Psoas muscle (tissue), 8 donors: ENCODE results near the gene VPS26A. TPM values are rescaled to one million over a fixed set of nuclear protein-coding genes. Genes with fewer than 3 reads are reported as not detected.

Experiments
- ATAC-seq, 4 donors: fragments of 200-7000 bp; cut with Tn5 transposase; one replicate each; pipeline ENCODE4 v1.9.1; 2020; ENCODE audit warnings: moderate library complexity in 3 of 4, mild to moderate bottlenecking in 2 of 4
- DNase-seq, 2 donors: peaks; one replicate each; pipeline ENCODE4 v3.0.0-alpha.2; 2020
- H3K27ac ChIP-seq: fragments of 200-600 bp; one replicate; pipeline ENCODE4 v1.8.0; 2022
- H3K27me3 ChIP-seq, 3 donors: fragments of 200-600 bp in 1 of 3; one replicate each; pipeline versions ENCODE4 v1.6.1 to v1.8.0; 2013 to 2022; ENCODE audit warnings: low read length in 2 of 3, mild to moderate bottlenecking in 2 of 3, moderate library complexity in 1 of 3; ENCODE audit not compliant: insufficient read depth in 3 of 3
- H3K36me3 ChIP-seq, 2 donors: fragments of 200-600 bp in 1 of 2; one replicate each; pipeline versions ENCODE4 v1.6.1 to v1.8.0; 2013 to 2022; ENCODE audit warnings: low read depth in 1 of 2, mild to moderate bottlenecking in 1 of 2, moderate library complexity in 1 of 2; ENCODE audit not compliant: insufficient read depth in 1 of 2
- H3K4me1 ChIP-seq: fragments of 200-600 bp; one replicate; pipeline ENCODE4 v1.8.0; 2022
- H3K4me3 ChIP-seq: fragments of 200-600 bp; one replicate; pipeline ENCODE4 v1.8.0; 2022; ENCODE audit warnings: mild to moderate bottlenecking
- H3K9me3 ChIP-seq: fragments of 200-600 bp; one replicate; pipeline ENCODE4 v1.8.0; 2022
- WGBS, 3 donors: extraction: QIAGEN DNeasy Blood & Tissue Kit; methylation state at CpG; one replicate each; pipeline versions ENCODE4 v1.1.6 to v1.1.7; 2013; 5-methylcytosine and 5-hydroxymethylcytosine counted together
- intact Hi-C, 2 donors: fragments of 100-400 bp; cut with DNase I; formaldehyde crosslinking; loops; one replicate each; pipeline versions ENCODE4 v1.11.0 to v1.14.2; 2022
- polyA plus RNA-seq, 3 donors: library from polyadenylated mRNA; stranded (reverse); fragments of 200-250 nt; gene quantifications; one replicate each; pipeline ENCODE4 v1.2.3, GENCODE V29; 2013
- total RNA-seq, 4 donors: library from RNA; stranded (reverse); fragmentation: NEBNext Ultra II Directional in 2 of 4; extraction: Animal tissue kit (Norgen Biotek cat#: 25700) in 2 of 4; gene quantifications; one replicate each; pipeline versions ENCODE4 v1.2.1 to v1.2.4, GENCODE V29; 2021 to 2023
- TF ChIP-seq, protein P1 (sequence below): fragments of 200-600 bp; IDR thresholded peaks from one replicate; pipeline ENCODE4 v1.8.0; 2022; ENCODE audit warnings: antibody characterized with exemption
- donor health status: healthy with polysubstance abuse.
- donor health status: DM: no; HTN: no; CAD: no; lungs with moderate emphysema.
- donor health status: Bipolar disorder and iron deficiency.
- donor health status: healthy.
- donor health status: DM: yes; HTN: yes; CAD: no.
- donor health status: DM: no; HTN: no; CAD: no.
- donor health status: DM: no; HTN: no; CAD: no.
- donor health status: DM: yes; HTN: yes; CAD: no.

Gene VPS26A
- total and polyA plus RNA-seq, 7 donors, result 23.4 to 62.8 (median 38.2) TPM

DNA sequence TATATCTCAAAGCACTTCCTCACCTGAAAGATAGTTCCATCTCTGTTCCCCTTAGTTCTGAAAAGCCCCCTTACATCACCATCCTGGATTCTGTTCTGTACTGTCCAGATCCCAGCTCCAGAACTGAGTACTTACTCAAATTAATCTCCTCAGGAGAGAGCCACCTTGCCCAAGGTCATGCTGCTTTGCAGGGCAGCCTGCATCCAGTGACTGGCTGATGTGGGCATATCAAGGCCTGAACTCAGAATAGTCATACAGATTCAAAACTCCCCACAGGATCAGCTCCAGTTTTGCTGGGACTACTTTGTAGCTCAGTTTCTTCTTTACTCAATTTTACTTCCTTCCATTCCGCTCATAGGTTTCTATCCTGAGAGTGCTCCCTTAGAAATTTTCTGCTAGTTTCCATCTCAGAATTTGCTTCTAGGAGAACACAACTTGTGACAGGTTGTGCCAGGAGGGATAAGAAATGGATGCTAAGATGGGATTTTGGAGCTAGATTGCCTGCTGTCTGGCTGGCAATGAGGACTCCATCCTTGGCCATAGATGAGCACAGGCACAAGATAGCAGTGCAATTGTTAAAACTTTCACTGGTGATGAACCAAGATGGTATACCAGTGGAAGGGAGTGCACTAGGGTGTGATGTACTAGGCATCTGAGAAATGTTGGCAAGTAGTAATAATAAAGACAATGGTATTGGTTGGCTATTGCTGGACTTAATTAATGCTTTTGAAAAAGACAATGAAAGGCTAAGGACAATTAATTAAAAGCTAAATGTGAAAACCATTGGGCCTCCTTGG is 18.8 kb upstream of the VPS26A start:
- Histone ChIP-seq H3K36me3 (no peaks in the 10 kb centered on the region), H3K27ac (no peak overlapping the region), H3K27me3 (no peaks in the 10 kb centered on the region), H3K4me3 (no peak overlapping the region), H3K4me1 (no peaks in the 10 kb centered on the region), H3K9me3 (no peaks in the 10 kb centered on the region)
- TF ChIP-seq, protein P1, sequence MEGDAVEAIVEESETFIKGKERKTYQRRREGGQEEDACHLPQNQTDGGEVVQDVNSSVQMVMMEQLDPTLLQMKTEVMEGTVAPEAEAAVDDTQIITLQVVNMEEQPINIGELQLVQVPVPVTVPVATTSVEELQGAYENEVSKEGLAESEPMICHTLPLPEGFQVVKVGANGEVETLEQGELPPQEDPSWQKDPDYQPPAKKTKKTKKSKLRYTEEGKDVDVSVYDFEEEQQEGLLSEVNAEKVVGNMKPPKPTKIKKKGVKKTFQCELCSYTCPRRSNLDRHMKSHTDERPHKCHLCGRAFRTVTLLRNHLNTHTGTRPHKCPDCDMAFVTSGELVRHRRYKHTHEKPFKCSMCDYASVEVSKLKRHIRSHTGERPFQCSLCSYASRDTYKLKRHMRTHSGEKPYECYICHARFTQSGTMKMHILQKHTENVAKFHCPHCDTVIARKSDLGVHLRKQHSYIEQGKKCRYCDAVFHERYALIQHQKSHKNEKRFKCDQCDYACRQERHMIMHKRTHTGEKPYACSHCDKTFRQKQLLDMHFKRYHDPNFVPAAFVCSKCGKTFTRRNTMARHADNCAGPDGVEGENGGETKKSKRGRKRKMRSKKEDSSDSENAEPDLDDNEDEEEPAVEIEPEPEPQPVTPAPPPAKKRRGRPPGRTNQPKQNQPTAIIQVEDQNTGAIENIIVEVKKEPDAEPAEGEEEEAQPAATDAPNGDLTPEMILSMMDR, result no peak
- WGBS, 3 donors, result 95 to 97% (median 96%) methylated on average over 1 of the region's 1 CpG
- DNase-seq (no peak), ATAC-seq (no peak)
- intact Hi-C loops, result no loop called here

DNA sequence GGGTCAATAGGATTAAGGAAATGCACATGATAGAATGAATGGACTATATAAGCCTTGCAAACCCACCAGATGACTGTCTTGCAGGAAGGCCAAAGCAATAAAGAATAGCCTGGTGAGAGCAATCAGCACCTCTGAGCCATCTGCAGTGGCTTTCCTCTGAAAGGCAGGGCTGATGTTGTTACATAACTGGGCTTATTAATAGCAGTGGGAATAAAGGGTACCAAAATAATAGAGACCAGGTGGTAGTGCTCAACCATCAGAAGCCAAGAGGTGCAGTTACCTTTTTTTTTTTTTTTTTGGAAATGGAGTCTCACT is 16.8 kb upstream of the VPS26A start:
- TF ChIP-seq, protein P1, result no peak
- Histone ChIP-seq H3K9me3 (no peaks in the 10 kb centered on the region), H3K4me1 (no peaks in the 10 kb centered on the region), H3K4me3 (no peak overlapping the region), H3K36me3 (no peaks in the 10 kb centered on the region), H3K27me3 (no peaks in the 10 kb centered on the region), H3K27ac (no peak overlapping the region)
- intact Hi-C loops, result no loop called here
- no peak for ATAC-seq
- no peak for DNase-seq

DNA sequence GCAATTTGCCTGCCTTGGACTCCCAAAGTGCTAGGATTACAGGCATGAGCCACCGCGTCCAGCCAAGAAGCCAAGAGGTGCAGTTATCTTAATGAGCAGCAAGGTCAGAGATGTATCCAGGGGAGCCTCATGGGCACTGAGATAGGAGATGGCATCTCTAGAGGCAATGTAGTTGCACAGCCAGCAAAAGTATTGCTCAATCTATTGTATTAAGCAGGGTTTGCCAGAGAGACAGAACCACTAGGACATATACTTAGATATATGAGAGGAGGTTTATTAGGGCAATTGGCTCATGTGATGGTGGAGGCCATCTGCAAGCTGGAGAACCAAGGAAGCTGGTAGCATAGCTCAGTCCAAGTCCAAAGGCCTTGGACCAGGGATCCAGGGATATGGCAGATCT is 16.3 kb upstream of the VPS26A start:
- H3K4me3 ChIP-seq, result no peak overlapping the region
- H3K36me3 ChIP-seq, result no peaks in the 10 kb centered on the region
- TF ChIP-seq, protein P1, result no peak
- DNase-seq, result no peak
- no peak overlapping the region for H3K27ac ChIP-seq
- H3K27me3 ChIP-seq, result no peaks in the 10 kb centered on the region
- no peak for ATAC-seq
- no peaks in the 10 kb centered on the region for H3K9me3 ChIP-seq
- no peaks in the 10 kb centered on the region for H3K4me1 ChIP-seq
- intact Hi-C loops, result no loop called here
- WGBS, 3 donors, result 93 to 98% (median 95%) methylated on average over 2 of the region's 2 CpGs

DNA sequence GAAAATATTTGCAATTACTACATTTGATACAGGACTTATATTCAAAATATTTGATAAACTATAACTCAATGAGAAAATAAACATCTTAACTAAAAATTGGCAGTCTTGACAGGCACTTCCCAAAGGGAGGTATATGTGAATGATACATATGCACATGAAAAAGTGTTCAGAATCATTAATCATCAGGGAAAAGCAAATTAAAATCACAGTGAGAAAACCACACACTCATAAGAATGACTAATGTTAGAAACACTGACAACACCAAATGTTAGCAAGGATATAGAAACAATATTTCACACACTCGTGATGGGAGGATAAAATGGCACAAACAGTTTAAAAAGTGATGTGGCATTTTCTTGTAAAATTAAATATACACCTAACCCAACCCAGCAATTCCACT is 4.1 kb upstream of the VPS26A start:
- peaks cover 6% of the 10 kb centered on the region for H3K4me1 ChIP-seq
- H3K4me3 ChIP-seq, result no peak overlapping the region
- intact Hi-C loops, result loop anchor here (10.0 kb wide), 2 partner anchors 115 to 125 kb away; no protein-coding TSS in a partner anchor
- WGBS, 3 donors, result 70 to 75% (median 70%) methylated on average over 1 of the region's 1 CpG
- no peak overlapping the region for H3K27ac ChIP-seq
- TF ChIP-seq, protein P1, result no peak
- no peak for DNase-seq
- no peaks in the 10 kb centered on the region for H3K9me3 ChIP-seq
- no peaks in the 10 kb centered on the region for H3K27me3 ChIP-seq
- no peak for ATAC-seq
- H3K36me3 ChIP-seq, result no peaks in the 10 kb centered on the region

DNA sequence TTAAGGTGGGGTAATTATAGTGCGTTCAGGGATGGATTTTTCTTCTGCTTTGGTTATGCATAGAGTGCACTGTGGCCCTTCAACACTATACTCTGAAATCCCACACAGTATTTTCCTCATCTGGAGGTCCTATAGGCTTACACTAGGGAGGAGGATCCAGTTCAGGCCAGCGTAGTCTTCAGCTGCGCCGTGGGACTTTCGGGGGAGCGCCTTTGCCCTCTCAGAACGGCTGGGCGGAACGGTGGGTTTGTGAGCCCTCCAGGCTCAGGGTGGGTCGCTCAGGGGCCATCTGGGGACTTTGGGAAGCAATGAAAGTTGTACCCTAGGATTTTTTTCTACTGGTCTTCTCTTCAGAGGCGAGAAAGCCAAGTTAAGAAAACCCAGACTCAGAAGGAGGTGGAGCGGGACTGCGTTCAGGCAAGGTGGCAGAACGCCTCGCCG is 652 bp upstream of the VPS26A start:
- H3K36me3 ChIP-seq, result no peaks in the 10 kb centered on the region
- TF ChIP-seq, protein P1, result peak; percentile 23
- H3K4me1 ChIP-seq, result peaks cover 12% of the 10 kb centered on the region
- WGBS, 3 donors, result 0 to 2% (median 1%) methylated on average over 16 of the region's 16 CpGs
- intact Hi-C loops, result loop anchor here (10.0 kb wide), 2 partner anchors 119 to 129 kb away; no protein-coding TSS in a partner anchor
- peak overlapping the region; percentile 93 for H3K4me3 ChIP-seq
- H3K27ac ChIP-seq, result peak overlapping the region; percentile 98
- DNase-seq (no peak), ATAC-seq (peak; percentile 44 to 81 (median 68))
- H3K9me3 ChIP-seq, result no peaks in the 10 kb centered on the region
- no peaks in the 10 kb centered on the region for H3K27me3 ChIP-seq
